Endometrial microvascular endothelial cells (primary cell): ENCODE data around the gene ITGA1. TPM values are rescaled to one million over a fixed set of nuclear protein-coding genes. Genes with fewer than 3 reads are reported as not detected.
"Not testable (repeated sequence)": the region's sequence is repeated elsewhere in the genome, so short reads cannot be mapped to it uniquely, and the experiment has no call there.

Experiments used
- in situ Hi-C: cut with HindIII; loops from 2 replicates; pipeline ENCODE4 v1.10.0; 2017; ENCODE audit warnings: low sequenced_read_pairs, low pct_unique_long_range_greater_than_20kb; ENCODE audit errors: inconsistent ontology term
- total RNA-seq: library from RNA; depleted of rRNA; stranded (reverse); fragments of >200 nt; gene quantifications from one replicate; pipeline ENCODE4 v1.2.3, GENCODE V29; 2015; ENCODE audit errors: inconsistent ontology term

ITGA1 gene
- total RNA-seq, 1 donor from 2014 or later, result 3.4 TPM

DNA sequence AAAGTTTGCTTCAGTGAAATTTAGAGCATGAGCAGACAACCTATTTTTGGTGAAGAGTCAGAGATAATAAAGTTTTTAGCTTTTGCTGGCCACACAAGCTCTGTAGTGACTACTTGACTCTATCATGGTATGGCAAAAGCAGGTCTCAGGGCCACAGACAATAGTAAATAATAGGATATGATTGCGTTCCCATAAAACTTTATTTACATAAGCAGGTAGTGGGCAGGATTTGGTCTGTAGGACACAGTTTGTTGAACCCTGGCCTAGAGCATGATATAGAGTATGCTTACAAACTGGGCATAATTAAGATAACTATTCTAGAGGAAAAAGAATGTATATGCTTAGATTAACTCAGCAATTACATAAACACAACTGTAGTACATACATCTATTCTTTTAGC lies 30.1 kb downstream of the ITGA1 start:
- in situ Hi-C loops, result no loop called here

DNA sequence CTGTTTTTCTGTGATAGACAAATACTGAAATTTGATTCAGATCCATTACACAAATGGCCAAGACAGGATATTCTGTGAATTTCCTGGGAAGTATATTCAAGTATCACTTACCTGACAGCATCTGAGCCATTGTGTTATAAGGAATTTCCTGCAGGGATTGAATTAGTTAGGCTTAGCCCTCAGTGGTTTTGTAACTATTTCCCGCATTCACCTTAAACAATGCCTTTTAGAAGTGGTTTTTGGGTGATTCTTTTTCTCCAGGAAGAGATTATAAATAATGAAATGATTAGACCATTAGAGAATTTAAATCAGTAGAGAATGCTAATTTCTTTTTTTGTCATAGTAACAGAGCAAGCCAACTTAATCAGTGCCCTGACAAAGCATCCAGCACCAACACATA lies 30.6 kb downstream of the ITGA1 start:
- in situ Hi-C loops, result no loop called here

DNA sequence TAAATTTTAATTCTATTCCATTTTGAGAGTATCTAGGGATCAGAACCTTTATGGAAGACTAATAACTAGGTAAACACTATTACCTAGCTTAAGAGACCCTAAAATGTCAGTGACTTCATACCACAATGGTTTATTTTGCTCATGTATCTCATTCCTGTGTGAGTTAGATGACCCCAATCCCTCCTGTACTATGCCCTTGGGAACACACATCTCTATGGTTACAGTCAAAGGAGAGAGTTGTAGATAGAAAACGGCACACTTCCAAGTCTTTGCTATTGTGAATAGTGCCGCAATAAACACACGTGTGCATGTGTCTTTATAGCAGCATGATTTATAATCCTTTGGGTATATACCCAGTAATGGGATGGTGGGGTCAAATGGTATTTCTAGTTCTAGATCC lies 31.1 kb downstream of the ITGA1 start:
- in situ Hi-C loops, result not testable (repeated sequence)

DNA sequence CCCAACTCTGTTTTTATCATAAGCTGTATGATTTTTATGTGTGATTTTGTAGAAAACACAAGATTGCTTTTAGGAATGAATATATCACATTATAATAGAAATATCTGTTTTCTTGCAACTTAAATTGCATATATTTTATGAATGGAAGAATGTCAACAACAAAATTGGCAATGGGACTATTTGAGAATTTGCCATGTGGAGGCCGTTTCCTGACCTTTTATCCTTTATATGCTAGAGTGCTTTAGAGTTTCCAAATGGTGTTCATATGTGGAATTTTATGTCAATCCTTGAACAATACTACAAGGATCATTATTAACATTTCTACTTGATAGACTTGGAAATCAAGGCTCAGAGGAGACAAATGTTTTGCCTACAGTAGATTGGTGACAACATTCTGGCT lies 34.2 kb downstream of the ITGA1 start:
- in situ Hi-C loops, result no loop called here

DNA sequence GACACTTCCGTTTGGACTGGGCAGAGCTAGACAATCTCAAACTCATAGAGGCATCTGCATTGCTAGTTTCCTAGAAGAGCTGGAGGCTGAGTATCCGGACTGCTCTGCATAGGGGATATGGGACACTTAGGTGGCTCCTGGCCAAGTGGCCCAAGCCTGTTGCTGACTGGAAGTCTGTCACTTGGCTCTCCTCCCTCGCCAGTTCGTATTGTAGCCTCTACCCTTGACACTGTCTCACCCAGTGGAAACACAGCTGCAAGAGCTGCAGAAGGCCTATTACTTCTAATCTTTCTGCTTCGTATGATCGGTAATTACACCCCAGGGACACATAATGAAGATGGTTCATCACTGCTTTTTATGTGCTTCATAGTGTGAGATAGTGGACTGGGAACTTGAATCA lies 34.7 kb downstream of the ITGA1 start:
- in situ Hi-C loops, result no loop called here

DNA sequence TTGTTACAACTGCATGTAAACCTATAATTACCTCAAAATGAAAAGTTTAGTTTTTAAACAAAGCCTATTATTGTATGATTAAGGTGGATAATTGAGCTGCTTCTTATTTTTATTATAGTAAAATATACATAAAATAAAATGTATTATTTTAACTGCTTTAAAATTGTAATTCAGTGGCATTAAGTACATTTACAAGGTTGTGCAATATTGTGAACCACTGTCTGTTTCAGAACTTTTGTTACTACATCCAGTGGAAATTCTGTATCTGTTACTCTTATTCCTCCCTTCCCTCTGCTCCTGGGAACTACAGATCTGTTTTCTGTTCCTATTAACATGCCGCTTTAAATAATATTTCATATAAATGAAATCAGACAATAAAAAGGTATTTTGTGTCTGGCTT lies 37.1 kb downstream of the ITGA1 start:
- in situ Hi-C loops, result no loop called here

DNA sequence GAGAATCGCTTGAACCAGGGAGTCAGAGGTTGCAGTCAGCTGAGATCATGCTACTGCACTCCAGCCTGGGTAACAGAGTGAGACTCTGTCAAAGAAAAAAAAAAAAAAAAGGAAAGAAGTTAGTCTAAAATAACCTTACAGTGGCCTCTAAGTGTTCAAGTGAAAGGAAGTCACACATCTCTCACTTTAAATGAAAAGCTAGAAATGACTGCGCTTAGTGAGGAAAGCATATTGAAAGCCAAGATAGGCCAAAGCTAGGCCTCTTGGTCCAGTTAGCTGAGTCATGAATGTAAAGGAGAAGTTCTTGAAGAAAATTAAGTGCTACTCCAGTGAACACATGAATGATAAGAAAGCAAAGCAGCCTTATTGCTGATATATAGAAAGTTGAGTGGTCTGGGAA lies 38.1 kb downstream of the ITGA1 start:
- in situ Hi-C loops, result no loop called here

DNA sequence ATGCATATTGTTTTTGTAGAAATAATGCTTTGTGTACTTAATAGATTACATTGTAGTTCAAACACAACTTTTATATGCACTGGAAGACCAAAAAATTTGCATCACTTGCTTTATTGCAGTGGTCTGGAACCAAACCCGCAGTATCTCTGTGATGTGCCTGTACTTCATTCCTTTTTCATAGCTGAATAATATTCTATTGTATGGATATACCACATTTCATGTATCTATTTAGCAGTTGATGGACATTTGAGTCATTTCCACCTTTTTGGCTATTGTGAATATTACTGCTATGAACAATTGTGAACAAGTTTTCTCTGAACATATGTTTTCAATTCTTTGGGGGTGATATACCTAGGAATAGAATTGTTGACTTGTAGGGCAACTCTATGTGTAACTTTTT lies 40.1 kb downstream of the ITGA1 start:
- in situ Hi-C loops, result no loop called here

DNA sequence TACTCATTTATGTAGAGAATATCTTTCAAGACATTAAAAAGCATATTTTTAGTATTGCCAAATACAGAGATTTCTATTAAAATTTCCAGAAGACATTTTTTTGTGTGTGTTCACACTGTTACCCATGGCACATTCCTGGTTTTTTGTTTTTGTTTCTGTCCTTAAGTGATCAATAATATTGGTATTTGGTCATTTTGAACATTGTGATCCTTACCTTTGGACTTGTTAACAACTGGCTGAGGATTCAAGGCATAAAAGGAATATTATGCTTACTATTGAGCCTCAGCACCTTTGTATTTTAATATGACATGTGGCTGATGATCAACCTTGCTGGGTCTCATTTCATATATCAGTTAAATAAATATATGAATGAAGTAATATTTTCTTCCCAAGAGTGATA lies 41.9 kb downstream of the ITGA1 start:
- in situ Hi-C loops, result no loop called here

DNA sequence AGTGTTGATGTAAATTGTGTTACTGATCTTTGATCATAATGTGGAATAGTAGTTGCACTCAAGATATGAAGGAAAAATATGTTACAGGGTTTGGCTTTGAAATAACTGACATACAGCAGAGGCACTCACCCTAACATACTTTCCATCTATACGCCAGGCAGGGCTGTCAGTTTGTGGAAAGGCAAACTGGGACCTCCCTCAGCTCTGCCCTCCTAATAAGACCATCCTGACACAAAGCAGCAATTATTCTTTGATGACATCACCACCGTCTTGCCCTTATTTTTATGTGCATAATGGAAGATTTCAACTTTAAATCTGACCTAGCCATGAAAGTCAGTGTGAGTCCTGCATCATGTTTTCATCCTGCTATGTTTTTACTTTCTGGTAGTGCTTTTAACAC lies 42.9 kb downstream of the ITGA1 start:
- in situ Hi-C loops, result no loop called here

DNA sequence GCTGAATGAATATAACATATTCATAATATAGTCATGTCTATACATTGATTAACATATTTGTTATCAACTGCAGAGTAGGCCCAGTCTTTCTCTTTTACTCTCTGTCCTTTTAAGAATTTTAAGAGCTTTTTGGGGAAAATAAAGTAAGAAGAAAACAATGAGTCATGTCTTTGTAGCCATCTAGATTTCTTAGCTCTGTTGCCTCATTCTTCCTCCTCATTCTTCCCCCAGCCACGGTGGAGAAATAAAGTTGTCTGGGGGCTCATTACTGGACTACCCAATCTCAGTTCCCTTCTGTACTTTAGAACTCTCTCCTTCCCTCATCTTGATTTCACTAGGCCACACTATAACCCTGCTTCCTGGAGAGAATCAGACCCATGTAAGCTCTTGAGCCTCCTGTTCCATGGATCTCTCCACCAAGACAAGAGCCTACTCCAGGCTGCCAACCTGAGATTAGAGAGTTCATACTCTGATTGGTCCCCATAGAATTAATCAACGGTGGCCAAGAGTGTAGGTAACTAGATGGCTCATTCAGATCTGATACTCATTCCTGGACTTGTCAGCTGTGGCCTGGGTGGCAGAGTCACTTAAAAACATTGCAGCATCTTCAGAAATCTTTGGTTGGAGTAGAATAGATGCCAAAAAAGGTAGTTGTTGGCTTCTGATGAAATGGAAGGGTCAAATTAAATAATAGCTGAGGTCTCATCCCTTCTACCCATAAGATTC lies 44.2 kb downstream of the ITGA1 start:
- in situ Hi-C loops, result no loop called here

DNA sequence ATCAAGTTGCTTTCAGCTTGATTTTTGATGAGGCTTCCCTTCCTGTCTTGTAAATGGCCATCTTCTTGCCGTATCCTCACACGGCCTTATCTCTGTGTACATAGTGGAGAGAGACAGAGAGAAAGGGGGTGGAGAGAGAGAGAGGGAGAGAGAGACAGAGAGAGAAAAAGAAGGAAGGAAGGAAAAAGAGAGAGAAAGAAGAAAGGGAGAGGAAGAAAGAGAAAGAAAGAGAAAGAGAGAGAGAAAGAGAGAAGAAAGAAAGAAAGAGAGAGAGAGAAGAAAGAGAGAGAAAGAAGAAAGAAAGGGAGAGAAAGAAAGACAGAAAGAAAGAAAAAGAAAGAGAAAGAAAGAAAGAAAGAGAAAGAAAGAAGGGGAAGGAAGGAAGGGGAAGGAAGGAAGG lies 46.6 kb downstream of the ITGA1 start:
- in situ Hi-C loops, result no loop called here

DNA sequence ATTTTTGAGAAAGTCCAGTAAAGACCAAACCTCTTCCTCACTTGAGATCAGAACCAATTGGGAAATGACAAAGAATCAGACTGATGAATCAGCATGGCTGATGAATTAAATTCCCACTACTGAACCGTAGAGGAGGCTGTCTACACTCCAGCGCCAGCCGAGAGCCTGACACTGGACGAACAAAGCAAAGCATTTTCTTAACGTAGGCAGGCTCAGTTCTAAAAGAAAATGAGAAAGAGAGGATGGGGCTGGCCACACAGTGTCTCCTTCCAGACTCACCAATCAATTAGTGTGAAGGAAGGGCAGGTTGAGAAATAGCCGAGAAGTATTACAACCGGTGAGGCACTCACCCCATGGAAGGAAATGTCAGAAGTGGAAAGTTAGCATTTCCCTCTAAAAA lies 49.4 kb downstream of the ITGA1 start:
- in situ Hi-C loops, result no loop called here

DNA sequence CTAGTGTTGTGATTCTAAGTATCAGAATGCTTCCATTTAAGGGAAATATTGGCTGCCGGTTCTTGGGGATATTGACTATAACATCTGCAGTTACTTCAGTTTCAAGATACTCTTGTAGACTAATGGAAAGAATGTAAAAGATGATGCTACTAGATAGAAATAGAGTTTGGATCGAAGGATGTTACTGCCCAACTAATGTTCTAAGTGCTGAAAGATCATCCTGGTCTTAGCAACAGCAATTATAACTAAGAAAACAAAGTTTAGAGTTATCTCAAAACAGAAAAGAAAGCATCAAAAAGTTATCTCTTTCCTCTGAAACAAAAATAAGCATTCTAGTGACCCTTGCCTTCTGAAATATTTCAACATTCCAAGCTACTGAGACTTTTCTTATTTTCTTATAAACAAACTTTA lies 49.9 kb downstream of the ITGA1 start:
- in situ Hi-C loops, result no loop called here

DNA sequence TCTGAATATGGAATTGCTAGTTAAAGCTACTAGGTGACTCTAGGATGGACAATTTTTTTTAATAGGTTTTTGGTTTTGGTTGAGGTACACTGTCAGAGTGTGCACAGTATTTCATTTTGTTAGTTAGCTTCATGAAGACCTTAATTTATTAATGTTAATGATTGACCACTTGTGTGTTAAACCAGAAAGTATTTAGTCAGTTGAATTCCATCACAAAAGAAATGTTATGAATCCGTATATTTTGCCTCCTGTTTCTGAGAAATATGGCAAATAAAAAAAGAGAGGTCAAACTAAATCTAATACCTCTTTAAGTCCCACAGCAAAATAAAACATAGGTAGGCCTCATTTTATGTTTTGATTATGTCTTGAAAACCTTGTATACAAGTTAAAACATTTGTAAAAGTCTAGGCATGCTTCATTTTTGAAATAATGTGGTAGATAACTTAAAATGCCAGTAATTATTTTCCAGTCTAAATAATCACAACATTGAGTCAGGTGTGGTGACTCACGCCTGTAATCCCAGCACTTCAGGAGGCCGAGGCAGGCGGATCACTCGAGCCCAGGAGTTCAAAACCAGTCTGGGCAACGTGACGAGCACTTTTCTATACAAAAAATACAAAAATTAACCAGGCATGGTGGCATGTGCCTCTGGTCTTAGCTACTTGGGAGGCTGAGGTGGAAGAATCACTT lies 50.8 kb downstream of the ITGA1 start:
- in situ Hi-C loops, result no loop called here

DNA sequence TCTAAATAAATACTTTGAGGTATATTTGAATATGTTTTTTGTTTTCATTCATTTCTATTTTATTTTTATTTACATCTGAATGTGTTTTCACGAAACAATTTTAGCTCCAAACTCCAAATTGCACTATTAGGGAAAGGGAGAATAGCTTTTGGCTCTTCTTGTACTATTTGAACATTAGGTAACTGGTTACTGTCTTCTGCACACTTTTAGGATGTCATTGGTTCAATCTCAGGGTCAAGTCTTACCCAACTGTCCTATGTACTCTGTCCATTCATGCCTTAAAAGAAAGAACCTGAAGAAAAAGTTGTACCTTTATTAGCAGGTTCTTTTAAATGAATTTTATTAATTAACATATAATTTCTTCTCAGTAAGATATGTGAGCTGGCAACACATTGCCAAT lies 51.6 kb downstream of the ITGA1 start:
- in situ Hi-C loops, result no loop called here

DNA sequence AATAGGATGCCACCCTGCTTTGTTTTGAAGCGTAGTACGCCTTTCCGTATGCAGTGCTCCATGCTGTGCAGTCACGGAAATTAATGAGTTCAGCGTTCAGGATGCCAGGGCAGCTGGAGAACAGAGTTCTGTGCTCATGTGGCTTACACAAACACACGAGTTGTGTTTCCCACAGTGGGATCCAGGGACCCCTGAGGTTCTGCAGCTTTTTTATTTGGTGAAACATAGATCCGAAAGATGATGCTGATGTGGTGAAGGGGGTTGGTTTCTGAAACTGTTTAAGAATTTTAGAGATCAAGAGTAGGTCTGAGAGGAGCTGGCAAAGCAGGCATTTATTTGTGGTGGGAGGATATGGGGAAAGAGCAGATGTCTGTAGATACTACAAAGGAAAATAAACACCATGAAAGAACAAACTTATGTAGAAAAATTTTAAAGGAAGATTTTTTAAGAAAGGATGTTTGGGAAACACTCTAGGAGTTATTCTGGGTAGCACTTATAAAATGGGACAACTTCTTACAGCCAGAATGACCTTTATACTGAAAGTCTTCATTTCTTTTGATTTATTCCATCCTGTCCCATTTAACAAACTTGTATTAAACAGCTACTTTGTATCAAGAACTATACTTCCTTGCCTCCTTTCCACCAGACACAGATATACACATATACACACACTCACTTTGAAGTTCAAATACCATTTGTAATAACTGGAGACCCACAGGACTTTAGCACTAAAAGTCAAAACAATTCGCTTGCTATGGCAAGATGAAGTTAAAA lies 52.7 kb downstream of the ITGA1 start:
- in situ Hi-C loops, result no loop called here

DNA sequence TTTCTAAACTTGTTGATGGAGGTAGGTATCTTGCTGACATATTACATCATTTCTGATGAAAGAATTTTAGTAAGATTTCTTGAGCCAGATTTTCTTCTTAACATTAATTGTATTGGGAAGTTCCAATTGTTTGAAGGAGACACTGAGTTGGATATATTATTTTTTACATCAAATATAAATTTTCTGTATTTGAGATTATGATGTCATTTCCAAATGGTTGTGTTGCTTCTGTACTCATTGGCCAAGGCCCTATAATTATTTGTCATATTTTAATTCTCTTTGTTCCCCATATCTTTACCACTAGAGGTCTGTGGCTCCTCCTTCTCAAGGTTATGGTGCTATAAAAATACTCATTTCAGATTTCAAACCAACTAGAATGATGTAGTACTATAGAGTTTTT lies 53.4 kb downstream of the ITGA1 start:
- in situ Hi-C loops, result no loop called here

DNA sequence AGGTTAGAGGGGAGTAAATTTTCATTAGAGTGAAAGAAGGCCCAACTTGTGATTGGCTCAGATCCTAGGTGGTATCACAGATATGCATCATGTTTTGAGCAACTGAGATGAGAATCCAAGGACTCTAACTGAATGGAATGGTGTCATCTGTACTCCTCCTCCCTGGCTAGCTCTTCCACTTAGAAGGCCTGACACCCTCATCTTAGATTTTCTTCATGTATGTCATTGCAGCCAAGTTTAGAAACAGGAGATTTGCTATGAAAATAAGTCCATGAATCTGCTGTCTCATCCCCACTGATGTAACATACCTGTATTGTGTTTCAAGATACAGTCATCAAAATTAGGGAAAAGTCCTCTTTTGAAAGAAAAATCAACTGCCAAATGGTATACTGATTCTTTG lies 54.4 kb downstream of the ITGA1 start:
- in situ Hi-C loops, result no loop called here

DNA sequence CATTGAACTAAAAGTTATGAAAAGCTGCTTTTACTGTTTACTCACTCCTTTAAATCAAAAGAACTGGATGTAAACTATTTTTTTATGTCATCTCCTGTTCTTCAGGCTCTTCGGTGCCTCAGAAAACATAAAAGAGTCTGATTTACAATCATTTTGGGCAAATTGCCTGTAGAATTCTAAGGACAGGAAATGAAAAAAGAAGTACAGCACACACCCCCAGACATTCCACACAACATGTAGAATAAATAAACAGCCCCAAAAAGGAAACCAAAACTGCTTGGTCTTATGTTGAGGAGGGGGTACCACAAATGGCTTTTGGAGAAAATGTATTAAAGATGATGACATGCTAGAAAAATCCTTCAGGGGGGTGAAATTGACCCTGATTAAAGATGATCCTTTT lies 57.2 kb downstream of the ITGA1 start:
- in situ Hi-C loops, result no loop called here
